HuH-7 (cell line): ENCODE results near the gene LAMP5.

Experiments used
- DNase-seq: peaks from one replicate; pipeline ENCODE4 v3.0.0; 2011; ENCODE audit warnings: low spot score

LAMP5 gene

DNA sequence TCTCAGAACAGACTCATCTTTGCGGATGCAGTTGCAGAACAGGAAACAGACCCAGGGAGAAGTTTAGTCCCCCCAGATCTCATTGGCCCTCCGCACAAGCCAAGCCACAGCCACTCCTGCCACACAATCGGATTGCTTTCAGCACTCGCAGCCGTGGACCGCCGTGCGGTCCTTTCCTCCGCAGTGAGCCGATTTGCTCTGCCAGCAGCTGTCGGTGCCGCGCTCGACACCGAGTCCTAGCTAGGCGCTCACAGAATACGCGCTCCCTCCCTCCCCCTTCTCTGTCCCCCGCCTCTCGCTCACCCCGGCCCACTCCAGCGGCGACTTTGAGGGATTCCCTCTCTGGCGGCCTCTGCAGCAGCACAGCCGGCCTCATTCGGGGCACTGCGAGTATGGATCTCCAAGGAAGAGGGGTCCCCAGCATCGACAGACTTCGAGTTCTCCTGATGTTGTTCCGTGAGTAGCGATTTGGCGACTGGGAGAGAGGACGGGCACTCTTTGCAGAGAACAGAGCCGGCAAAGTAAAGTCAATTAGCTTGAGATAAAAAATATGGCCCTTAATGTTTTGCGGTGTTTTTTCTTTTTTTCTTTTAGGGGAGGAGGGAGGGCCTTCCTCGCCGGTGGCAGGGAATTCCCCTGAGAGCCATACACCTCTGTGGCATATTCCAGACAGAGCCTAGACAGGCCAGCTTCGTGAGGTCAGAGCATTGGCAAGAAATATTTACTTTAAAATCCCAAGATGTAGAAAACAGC is at the start of gene LAMP5:
Gene LAMP5 (plus strand): TSS at position 130 of the 753 bp plus-strand sequence. CDS start 263 bp downstream, at position 393.
- peak; percentile 71 for DNase-seq

GRCh38 chr20:9467995-9468394 is 46.4 kb upstream of the LAMP5 start:
- peak; percentile 27 for DNase-seq

DNA sequence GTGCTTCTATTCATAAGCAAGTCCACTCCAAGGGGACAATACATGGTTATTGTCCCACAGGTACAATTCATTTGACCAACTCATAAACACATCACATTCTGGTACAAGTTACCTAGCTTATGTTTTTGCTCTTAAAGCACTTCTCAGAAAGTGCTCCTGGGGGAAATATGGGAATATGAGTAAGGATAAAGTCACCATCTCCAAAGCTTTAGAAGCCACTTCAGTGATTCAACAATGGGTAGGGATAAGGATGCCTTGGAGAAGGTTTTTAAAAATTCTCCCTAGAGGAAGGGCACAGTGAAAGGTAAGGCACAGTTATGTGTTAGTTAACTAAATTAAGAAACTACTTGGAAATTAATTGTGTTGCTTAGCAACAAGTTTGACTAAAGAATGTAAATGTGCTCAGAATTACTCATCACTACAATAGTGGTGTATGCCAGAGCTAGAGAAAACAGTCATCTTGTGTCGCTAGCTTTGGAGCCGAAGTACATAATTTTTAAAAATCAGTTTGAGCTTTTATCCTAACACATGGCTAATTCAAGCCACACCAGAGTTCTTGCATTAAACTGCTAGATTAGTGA is 39.5 kb upstream of the LAMP5 start:
- DNase-seq = no peak

GRCh38 chr20:9475456-9475855 is 38.9 kb upstream of the LAMP5 start:
- DNase-seq = no peak

- no peak for DNase-seq
These were observed 38.2 kb upstream of the LAMP5 start for GRCh38 chr20:9476174-9476573.

GRCh38 chr20:9476637-9477036 is 37.8 kb upstream of the LAMP5 start:
- DNase-seq = no peak

- no peak for DNase-seq
These were observed 35.6 kb upstream of the LAMP5 start for GRCh38 chr20:9478771-9479170.

- no peak for DNase-seq
These were observed 34.3 kb upstream of the LAMP5 start for GRCh38 chr20:9480066-9480465.

DNA sequence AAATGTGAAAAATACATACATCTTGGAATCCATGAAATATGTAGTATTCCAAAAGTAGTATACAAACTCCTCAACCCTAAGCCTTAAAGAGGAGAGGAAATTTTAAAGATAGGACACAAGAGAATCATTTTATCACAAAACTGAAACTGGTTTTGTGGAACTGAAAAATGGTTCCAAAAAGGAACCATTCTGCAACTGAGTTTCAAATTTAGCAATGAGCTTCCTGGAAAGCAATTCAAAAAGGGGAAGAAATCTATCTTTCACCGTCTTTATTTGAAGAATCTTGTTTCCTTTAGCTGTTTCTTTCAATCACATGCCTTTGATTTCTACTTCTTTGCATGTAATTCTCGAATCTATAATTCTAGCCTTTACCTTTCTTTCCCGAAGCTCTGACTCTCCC is 32.2 kb upstream of the LAMP5 start:
- no peak for DNase-seq

GRCh38 chr20:9483131-9483530 is 31.3 kb upstream of the LAMP5 start:
- DNase-seq = no peak

- DNase-seq = no peak
These were observed 28.6 kb upstream of the LAMP5 start for GRCh38 chr20:9485614-9486340.

GRCh38 chr20:9487231-9487630 is 27.2 kb upstream of the LAMP5 start:
- DNase-seq = no peak

GRCh38 chr20:9488063-9488462 is 26.3 kb upstream of the LAMP5 start:
- DNase-seq = no peak

DNA sequence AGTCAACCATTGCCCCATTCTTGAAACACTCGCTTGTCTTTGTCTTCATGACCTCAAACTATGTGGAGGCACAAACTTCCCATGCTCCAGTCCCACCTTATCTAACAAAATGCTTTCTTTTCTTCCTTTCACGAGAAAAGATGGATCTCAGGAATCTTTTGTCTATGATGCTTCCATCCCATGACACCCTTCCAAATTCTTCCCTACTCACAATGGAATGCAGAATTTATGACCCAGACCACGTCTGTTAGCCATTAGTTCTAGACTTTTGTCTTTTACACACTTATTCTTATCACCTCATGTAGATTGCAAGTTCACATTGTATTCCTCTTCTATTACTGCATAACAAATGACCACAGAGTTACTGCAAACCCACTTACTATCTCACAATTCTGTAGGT is 24.2 kb upstream of the LAMP5 start:
- DNase-seq = no peak

DNA sequence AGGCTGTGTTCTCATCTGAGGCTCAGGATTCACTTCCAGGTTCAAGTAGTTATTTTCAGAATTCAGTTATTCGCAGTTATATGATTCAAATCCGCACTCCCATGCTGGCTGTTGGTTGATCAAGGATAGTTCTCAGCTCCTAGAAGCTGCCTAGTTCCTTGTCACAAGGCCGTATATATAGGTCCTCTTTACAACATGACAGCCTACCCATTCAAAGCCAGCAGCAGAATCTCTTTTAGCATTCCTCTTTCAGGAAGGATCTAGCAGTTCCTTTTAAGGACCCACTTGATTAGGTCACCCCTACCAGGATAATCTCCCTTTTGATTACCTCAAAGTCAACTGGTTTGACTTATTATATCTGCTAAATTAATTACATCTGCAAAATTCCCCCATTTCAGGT is 23.8 kb upstream of the LAMP5 start:
- DNase-seq = no peak

GRCh38 chr20:9491324-9491723 is 23.1 kb upstream of the LAMP5 start:
- no peak for DNase-seq

GRCh38 chr20:9492067-9492466 is 22.3 kb upstream of the LAMP5 start:
- no peak for DNase-seq

- DNase-seq = no peak
These were observed 20.6 kb upstream of the LAMP5 start for GRCh38 chr20:9493803-9494202.

GRCh38 chr20:9495701-9496100 is 18.7 kb upstream of the LAMP5 start:
- DNase-seq = no peak

DNA sequence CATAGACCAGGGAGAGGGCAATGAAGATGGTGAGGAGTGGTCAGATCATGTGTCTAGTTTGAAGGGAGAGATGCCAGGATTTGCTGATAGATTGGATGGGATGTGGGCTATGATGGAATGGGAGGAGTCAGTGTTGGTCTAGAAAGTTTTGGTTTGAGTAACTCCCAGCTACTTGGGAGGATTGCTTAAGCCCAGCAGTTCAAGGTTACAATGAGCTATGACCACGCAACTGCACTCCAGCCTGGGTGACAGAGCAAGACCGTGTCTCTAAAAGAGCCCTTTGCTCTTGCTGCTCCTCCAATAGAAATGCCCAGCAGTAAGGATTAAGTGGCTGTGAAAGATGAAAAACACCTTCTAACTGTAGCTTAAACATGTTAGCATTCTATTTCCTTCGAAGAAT is 18.2 kb upstream of the LAMP5 start:
- DNase-seq = no peak

DNA sequence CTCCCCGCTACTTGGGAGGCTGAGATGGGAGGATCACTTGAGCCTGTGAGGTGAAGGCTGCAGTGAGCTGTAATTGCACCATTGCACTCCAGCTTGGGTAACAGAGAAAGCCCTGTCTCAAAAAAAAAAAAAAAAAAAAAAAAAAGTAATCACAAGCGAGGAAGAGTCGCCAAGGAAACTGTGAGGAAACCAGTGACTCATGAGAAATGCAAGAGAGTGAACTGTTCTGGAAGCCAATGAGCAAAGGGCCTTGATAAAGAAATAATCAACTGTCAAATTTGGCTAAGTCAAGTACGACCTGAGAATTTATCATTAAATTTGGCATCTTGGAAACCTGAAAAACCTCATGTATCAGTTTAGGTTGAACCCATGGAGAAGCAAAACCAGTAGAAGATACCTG is 16.1 kb upstream of the LAMP5 start:
- no peak for DNase-seq

DNA sequence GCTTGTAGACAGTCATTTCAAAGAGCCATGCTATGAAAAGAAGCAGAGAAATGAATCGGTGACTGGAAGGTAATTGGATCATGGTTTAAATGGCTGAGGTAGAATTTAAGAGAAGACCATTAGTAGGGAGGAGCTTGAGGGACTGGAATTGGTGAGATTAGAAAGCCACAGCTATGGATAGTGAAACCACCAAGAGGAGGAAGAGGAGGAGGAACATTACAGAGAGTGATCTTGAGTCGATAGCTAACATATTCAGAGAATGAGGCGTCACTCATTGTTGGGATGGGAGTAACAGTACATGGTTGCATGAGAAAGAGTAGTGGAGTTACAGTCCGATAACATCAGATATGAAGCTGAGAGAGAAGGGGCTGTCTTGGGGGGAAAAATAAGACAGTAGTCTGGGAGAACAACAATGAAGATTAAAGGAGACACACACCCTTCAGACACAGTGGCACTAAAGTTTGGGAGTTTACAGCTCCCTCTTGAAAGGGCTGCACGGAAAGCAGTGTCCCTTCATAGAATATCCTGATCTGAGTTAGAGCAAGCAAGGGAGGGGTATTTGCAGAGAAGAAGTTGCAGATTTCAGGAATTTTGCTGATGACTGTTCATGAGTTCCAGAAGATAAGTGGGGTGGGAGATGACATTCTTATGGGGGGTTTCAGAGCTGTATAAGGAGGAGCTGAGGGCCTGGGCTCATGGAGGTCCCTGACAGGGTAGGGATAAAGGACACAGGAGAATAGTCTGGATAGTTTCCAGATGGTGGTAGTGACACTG is 15.1 kb upstream of the LAMP5 start:
- DNase-seq = no peak

DNA sequence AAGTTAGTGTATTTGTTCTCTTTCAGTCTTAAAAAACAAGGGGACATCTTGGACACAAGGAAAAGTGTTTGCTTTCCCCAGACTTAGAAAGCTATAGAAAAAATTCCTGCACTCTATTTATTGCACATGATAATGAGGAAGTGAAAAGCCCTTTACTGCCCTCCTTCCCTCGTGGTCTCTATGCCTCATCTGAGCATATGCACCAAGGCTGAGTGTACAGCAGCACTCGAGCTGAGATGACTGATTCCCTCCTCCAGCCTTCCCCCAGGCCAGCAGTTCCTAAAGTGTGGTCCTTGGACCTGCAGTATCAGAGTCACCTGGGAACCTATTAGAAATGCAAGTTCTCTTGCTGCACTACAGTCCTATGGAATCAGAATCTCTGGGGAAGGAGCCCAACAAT is 14.3 kb upstream of the LAMP5 start:
- no peak for DNase-seq
